A673 (cell line): Measurements from ENCODE around the gene SMS.

Experiments
- CTCF ChIP-seq: fragments of 300-800, 200-600 bp; sonication (generic); conservative IDR thresholded peaks from 2 replicates; pipeline ENCODE4 v1.5.1; 2017; ENCODE audit warnings: low read depth, mild to moderate bottlenecking, antibody characterized with exemption, low read length, moderate library complexity, mixed read lengths
- EZH2 ChIP-seq: fragments of 200-600 bp; sonication (generic); IDR thresholded peaks from 2 replicates; pipeline ENCODE4 v1.6.1; 2017; ENCODE audit warnings: borderline replicate concordance, low read depth, mild to moderate bottlenecking, mixed read lengths, antibody characterized with exemption, low read length; ENCODE audit not compliant: poor library complexity, severe bottlenecking

GRCh38 chrX:22043872-22044271 is 103.4 kb downstream of the SMS start:
- TF ChIP-seq CTCF (no peak), EZH2 (no peak)
